ENCODE results near the gene HCRT.
A peak's percentile ranks its signal among the peaks of the same experiment; 100 is the strongest.
"Not testable (repeated sequence)": the region's sequence is repeated elsewhere in the genome, so short reads cannot be mapped to it uniquely, and the experiment has no call there.

HCRT gene, protein sequence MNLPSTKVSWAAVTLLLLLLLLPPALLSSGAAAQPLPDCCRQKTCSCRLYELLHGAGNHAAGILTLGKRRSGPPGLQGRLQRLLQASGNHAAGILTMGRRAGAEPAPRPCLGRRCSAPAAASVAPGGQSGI

DNA sequence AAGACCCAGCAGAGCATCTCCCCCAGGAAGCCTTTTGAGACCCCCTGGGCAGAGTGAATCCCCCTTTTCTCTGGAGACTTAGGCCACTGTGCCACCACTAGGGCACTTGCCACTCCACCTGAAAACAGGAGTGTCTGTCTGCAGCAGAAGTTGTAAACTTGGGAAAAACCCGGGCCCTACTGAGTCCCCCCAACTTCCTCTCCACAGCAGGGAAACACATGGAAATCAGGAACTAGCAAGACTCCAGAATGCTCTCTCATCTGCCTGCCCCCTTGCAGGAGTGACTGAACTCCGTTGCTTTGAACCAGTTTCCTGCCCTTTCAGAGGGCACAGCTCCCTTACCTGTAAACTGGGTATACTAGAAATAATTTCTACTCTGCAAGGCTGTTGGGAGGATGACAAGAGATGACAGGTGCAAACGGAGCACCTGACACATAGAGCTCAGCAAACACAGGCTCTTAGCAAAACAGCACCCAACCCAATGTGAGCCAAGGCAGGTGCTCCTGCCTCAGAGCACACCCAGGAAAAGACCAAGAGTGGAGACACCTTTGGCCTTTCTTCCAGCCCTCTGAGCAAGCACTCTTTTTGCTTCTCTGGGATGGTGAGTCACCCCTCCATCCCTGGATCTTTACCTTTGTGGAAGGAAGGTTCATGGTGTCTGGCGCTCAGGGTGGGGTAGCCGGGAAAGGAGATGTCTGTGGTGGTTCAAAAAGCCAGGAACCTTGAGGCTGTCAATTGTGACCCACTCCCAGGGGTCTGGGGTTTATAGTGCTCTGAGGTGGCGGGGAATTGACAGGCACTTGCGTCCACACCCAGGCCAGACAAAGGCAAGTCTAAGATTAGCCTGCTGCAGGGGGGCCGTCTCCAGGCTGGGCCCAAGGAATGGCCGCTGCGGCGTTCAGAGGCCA, at the start of gene HCRT:
Gene HCRT, minus strand, starts transcription at position 740 of the 908 bp plus-strand sequence. Its CDS starts 87 bp downstream, at position 653.
- DNase-seq: no peak

DNA sequence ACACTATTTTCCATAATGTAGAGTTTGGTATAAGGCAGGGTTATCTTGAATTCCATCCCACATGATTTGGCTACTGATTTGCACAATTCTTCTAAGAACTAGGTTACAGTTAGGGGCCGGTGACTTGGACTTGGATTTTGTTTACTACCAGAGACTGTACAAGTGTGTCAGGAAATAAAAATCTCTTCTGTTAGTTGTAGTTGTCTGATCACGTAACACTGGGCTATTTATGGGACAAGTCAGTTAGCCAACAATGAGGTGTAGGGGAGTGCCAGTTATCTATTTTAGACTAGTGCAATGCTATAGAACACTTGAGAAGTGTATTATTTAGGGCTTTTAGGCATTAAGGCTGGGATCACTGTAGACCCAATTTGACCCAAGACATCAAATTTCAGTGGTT, 48.7 kb upstream of the HCRT start:
- no peak for DNase-seq

DNA sequence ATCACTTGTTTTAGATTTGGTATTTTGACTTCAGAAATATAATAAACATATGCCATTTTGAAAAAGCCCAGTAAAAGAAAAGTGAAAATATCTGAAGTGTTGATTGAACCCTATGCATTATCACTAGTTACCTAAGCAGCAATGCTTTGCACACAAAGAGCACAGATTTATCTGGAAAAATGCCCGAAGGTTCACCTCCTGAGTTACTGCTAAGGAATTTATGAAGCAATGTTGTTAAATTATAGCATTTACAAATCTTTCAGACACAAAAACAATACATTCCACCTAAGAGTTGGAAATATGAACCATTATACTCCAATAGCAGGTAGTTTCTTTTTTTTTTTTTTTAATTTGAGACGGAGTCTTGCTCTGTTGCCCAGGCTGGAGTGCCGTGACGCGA, 47.9 kb upstream of the HCRT start:
- DNase-seq: no peak

DNA sequence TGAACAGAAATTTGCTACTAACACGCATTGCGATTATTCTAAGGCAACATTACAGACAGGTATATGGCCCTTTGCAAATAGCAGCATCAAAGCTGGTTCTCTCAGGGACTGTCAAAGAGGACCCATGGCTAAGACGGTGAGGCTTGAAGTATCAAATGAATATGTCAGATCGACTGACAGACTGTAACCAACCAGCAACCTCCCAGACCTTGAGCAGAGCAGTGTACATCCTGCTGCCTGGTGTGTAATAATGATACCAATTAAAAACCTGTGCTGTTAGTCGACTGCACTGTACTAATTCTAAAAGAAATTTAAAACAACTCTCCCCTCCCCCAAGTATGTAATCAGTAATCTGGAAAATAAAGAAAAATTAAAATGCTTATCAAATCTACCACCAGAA, 45.0 kb upstream of the HCRT start:
- DNase-seq: no peak

DNA sequence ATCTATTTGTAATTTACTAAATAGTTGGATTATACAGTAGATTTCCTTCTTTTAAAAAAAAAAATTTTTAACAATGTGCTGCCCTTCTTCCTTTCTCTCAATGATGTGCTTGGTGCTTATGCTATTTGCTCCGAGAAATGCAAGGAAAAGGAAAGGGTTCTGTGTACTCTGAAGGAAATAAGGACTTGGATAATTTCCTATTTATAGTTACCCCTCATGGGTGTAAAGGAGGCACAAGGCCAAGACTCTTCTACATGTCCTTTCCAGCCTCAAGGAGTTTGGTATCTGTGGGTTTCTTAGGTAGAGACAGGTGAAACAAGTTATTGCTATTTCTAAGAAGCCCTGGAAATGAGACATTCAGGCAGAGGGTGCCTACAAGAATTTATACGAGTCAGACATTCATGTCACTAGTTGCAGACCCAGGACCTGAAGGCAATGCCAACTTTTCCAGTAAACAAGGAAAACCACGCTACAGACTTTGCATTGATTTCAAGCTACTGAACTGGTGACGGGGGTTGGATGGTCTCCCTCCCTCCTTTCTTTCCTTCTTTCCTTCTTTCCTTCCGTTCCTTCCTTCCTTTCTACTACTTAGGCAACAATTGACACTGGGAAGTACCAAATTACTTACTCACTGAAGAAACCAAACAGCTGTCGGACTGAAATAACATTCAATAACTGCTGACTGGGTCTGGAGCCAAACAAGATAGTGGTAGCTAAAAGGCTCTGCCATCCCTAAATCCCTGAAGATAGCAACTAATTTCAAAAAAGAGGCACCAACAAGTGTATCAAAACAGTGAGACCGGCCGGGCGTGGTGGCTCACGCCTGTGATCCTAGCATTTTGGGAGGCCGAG, 42.8 kb upstream of the HCRT start:
- no peak for DNase-seq

DNA sequence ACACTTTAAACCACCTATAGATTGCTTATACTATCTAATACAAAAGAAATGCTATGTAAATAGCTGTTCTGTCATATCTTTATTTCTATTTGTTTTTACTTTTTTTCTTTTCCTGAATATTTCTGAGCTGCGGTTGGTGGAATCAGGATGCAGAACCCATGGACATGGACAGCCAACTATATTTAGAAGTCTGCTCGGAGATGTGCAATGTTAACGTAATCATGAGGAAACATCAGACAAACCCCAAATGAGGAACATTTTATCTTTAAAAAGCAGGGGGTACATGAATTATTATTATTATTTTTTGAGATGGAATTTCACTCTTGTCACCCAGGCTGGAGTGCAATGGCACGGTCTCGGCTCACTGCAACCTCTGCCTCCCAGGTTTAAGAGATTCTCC, 40.4 kb upstream of the HCRT start:
- no peak for DNase-seq

DNA sequence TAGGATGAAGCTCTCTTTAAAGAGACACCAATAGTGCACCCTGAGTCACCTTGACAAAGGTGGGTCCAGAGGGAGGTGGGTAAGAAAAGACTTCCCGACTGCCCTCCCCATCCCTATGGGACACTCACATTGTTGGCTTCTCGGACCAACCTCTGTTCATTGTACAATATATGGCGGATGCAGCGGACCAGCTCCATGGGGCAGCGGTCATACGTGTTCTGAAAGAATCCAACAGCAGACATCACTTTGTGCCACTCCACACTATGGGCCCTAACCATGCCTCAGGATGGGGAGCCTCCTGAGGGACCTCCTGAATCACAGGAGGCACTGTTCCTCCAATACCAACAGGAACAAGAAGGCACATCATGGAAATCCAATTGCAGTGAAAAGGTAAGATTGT, 39.4 kb upstream of the HCRT start:
- no peak for DNase-seq

DNA sequence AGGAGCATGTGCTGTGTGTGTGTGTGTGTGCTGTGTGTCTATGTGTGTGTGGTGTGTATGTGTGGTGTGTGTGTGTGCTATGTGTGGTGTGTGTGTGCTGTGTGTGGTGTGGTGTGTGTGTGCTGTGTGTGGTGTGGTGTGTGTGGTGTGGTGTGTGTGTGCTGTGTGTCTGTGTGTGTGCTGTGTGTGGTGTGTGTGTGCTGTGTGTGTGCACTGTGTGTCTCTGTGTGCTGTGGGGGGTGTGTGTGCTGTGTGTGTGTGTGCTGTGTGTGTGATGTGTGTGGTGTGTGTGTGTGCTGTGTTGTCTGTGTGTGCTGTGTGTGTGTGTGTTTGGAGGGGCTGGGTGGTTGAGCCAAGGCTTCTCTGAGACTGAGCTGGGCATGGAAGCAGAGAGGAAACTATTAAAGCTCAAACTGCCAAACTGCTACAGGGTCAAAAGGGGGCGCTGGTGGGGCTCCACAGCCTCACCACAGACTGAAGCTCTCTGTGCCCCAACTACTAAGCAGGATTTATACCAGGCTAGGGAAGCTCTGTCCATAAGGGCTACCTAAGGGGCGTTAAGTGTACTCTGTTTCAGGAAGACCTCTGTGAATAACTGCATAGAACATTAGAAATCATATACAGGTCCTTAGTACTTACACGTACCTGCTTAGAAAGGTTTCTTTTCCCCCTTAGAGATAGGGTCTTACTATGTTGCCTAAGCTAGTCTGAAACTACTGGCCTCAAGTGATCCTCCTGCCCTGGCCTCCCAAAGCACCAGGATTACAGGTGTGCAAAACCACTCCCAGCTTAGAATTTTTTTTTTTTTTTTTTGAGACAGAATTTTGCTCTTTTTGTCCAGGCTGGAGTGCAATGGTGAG, 36.9 kb upstream of the HCRT start:
- peak; percentile 45 for DNase-seq

DNA sequence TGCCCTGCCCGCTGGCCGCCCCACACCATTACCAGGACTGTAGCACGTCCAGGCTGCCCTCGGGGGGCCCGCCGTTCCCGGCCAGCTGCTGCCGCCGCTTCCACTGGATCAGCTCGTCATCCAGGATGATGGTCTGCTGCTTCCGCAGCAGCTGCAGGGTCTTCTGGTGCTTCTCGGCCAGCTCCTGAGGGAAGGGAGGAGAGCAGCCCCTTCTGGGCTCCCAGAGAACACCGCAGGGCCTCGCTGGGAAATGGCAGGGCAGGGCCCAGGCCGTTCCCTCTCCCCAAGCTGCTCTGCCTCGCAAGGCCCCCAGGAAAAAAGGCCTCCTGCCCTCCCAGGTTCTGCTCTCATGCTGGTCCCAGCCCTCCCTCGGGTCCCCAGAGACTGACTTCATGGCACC, 34.0 kb upstream of the HCRT start:
- DNase-seq: not testable (repeated sequence)

DNA sequence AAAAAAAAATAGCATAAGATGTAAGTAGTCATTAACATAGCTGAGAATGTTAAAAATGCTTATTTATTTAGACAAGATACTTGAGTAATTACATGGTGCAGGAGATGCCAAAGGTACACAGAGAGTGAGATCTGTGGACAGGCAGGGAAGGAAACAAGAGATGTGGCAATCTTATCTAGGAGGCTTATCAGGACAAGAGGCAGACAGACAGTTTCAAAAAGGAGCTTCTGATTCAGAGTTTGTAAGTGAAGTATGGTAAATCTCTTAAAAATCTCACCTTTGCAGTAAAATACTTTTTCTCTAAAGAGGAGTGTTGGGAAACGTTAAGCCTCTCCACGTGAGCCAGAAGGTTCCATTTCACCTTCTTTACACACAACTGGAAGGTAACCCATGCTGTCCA, 28.9 kb upstream of the HCRT start:
- no peak for DNase-seq

DNA sequence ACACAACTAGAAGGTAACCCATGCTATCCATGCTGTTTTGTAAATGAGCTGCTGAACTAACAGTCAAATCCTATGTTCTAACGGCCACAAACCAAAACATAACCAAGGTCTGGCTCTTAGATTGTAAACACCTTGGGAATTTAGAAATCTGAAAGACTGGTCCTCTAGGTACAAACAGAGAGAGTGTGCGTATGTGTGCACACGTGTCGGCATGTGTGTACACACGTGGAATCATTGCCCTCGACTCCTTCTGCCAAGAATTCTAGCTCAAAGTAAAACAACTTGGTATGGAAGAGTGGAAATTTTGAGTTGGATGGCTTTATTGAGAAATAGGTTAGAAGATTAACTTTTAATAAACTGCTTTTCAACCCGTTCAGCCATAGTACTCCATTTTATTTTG, 27.1 kb upstream of the HCRT start:
- no peak for DNase-seq

DNA sequence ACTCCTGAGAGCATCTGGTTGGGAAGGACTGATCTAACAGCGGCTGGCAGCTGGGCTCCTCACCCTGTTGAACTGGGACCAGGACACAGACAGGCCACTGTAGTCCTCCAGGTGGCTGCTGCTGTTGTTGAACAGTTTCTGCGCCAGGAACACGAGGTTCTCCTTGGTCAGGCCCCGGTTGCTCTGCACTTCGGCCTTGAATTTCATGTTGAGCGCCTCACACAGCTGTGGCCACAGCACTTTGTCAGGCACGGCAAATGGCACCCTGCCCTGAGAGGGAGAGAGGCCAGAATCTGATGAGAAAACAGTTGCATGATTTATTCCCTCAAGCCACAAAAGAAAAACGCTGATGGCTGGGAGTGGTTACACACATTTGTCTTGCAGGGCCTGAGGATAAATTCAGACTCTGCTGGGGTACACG, 26.7 kb upstream of the HCRT start:
- not testable (repeated sequence) for DNase-seq

DNA sequence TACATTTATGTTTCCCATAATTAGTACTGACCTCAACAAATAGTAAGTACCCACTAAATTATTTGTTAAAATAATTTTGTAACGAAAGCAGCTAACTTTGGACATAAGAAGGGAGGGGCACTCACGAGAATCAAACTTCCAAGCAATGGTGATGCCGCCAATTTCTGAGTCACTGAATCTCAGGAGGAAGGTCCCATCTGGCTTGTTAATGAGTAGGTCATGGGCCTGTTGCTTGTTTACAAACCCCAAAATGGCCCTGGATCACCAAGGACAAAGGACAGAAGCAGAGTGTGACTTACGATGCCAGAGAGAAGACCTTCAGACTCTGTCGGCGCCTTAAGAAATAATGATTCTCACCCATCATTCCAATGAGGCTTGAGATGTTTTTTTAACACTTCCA, 24.8 kb upstream of the HCRT start:
- no peak for DNase-seq

DNA sequence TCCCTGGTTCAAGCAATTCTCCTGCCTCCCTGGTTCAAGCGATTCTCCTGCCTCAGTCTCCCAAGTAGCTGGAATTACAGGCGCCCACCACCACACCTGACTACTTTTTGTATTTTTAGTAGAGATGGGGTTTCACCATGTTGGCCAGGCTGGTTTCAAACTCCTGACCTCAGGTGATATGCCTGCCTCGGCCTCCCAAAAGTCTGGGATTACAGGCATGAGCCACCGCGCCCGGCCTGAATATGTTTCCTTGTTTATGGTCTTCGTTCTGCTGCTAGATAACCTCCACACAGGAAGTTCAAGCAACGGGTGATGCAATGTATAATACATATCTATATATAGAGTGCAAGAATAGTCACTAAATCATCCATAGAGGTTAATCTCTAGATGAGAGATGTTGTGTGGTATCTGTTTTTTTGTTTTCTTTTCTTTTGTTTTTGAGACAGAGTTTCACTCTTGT, 20.9 kb upstream of the HCRT start:
- DNase-seq: not testable (repeated sequence)

DNA sequence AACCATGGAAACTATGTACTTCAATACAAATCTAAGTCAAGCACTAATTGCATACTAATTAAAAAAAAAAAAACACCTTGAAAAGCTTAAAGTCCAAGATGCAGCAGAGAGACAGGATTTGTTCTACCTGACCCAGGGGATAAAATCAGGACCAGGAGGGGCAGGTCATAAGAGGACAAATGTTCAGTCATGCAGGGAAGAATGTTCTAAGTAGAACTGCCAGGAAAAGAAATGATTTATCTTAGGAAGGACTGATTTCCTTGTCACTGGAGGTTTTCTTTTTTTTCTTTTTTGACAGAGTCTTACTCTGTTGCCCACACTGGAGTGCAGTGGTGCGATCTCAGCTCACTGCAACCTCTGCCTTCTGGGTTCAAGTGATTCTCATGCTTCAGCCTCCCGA, 18.1 kb upstream of the HCRT start:
- DNase-seq: no peak

DNA sequence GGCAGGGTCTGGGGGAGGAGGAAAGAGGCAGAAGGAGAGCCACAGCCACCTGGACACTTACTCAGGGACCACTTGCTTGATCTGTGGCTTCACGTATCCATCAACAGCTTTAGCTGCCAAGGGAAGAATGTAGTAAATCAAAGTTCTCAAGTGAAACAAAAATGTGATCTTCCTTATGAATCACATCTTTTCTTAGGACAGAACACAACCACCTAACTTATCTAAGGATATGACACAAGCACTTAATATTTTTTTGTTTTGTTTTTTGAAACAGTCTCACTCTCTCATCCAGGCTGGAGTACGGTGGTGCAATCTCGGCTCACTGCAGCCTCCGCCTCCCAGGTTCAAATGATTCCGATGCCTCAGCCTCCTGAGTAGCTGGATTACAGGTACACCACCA, 17.4 kb upstream of the HCRT start:
- no peak for DNase-seq

DNA sequence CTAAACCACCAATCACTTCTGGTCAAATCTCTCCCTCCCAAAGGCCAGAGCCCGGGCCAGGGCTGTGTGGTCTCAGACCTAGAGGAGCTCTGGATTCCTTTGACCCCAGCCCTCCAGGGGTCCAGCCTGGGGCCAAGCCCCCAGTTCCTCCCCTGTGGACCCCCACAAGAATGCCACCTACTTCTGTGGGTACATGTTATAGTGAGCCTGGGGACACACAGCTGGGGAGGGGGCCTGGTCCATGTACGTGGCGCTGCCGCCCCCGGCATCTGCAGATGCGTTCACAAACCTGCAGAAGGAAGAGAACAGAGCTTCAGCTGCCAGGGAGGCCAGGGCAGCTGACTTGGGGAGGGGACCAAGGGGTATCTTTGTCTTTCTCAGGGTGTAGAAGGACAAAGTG, 16.9 kb upstream of the HCRT start:
- no peak for DNase-seq

DNA sequence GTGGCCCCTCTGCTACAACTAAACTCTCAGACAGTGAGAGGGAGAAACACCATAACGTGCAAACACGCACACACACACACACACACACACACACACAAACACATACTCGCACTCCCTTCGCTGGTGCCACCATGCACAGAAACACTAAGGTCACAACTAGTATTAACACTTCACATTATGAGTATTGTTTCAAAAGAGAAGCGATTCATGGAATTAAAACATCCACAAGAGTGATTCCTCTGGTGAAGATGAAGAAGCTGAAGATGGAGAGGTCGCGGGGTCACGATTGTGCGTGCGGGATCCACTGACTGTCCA, 16.2 kb upstream of the HCRT start:
- DNase-seq: no peak

DNA sequence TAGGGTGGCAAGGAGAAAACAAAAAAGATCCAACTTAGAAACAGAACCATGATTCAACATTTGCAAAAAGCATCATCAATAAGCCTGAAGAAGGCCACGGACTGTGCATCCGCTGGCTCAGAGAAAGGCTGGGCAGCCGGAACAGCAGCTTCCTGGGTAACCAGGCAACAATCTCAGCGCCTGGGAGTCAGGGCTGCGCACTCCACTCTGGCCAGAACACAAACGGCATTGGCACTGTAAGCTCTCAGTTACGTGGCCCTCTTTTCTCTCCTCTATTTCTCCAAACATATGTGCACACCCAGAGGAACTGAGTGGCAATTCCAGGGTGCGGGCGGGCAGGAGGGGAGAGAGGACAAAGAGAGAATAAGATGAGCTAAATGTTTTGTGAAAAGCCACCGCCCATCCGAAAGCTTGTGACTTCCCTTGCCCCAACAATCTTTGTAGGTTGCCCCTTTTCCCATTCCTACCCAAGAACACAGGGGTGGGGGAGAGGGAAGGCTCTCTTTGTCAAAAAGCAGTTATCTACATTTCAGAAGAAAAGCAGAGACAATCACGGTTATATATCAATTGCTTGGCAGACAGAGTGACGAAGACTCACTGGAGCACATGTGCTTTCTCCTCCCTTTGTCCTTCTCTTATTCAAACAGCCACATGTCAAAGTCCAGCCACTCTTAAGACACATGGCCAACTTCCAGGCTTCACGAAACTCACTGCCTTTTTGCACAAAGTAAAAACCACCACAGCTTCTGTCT, 15.6 kb upstream of the HCRT start:
- DNase-seq: no peak

DNA sequence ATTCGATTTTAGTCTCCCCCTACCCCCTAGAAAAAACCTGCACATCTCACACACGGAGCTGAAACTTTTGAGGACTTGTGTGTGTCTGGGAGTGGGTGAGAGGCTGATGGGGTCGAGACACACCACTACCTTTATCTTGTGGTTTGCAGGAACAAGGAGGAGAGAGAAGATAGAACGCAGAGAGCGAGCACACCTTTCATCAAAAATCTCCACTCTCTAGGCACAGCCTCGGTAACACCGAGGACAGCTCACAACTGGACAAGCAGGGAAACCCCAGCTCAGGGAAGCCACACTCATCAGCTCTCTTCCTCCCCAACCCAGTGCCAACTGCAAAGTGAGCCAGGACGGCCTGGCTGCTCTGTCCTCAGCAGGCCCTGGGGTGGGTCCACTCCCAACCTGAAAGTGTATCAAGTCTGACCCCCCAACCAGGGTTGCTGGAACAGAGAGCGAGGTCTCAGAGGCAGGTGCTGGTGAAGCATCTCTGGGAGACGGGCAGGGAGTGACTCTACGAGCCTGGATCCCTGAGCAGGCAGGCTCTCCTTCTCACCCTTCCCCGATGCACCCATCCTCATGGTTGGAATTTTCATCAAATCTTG, 14.3 kb upstream of the HCRT start:
- DNase-seq: no peak

DNA sequence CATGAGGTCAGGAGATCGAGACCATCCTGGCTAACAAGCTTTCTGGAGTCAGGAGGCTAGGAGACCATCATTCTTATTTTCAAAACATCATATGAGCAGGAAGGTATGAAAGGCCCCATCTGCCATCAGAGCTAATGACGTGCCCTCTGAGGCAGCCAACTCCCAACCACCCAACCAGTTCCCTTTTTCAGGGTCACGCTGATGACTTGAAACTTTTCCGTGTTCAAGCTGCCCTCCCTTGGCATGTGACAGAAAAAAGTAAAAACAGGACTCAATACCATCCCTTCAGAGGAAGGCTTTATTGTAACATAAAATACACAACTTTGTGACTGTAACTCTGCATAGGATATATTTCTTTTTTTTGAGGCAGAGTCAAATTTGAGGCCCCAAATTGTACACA, 13.6 kb upstream of the HCRT start:
- DNase-seq: no peak

Measured in activated CD4-positive, CD25-positive, alpha-beta regulatory T cell treated with anti-CD3 and anti-CD28 coated beads, Interleukin-2, amount 50 U/mL, for 72 hours (primary cell).